ENCODE results near the gene PALM2AKAP2. TPM values are rescaled to one million over a fixed set of nuclear protein-coding genes. Genes with fewer than 3 reads are reported as not detected.
A peak's percentile ranks its signal among the peaks of the same experiment; 100 is the strongest.

Gene PALM2AKAP2
- total and polyA plus RNA-seq, 7 experiments from 2014 or later, result not detected

GRCh38 chr9:109781086-109781485 is 1.1 kb downstream of the PALM2AKAP2 start:
- ChIA-PET POLR2A (no interaction called here), CTCF (no interaction called here)
- Histone ChIP-seq H3K27ac (ENCODE audit: low read depth, low read length) (no peak overlapping the region), H3K4me3 (ENCODE audit: low read length) (no peak overlapping the region), H3K4me1 (ENCODE audit: control insufficient read depth in 2 of 2, insufficient read depth in 2 of 2, low read length in 2 of 2) (no peaks in the 10 kb centered on the region), H3K9me3 (ENCODE audit: control insufficient read depth in 2 of 3, low read length in 3 of 3) (no peaks in the 10 kb centered on the region), H3K27me3 (ENCODE audit: control insufficient read depth in 2 of 2, insufficient read depth in 2 of 2, low read length in 2 of 2) (peaks cover 0 to 2% of the 10 kb centered on the region in 2 donors), H3K36me3 (ENCODE audit: control insufficient read depth in 2 of 3, insufficient read depth in 3 of 3, low read length in 3 of 3) (no peaks in the 10 kb centered on the region)
- Mint-ChIP-seq H3K27me3 (peaks cover 32 to 54% (median 44%) of the 10 kb centered on the region in 5 donors), H3K4me1 (peaks cover 0 to 5% (median 0%) of the 10 kb centered on the region in 7 donors), H3K36me3 (no peaks in the 10 kb centered on the region), H3K9me3 (peaks cover 0 to 6% (median 0%) of the 10 kb centered on the region in 11 donors), H3K27ac (no peak overlapping the region), H3K4me3 (no peak overlapping the region)
- no peak for ATAC-seq
- intact Hi-C loops (cut with micrococcal nuclease), result no loop called here
- DNase-seq, result no peak

GRCh38 chr9:109781541-109782197 is 1.7 kb downstream of the PALM2AKAP2 start:
- CTCF ChIA-PET, result no interaction called here
- peaks cover 0 to 5% (median 0%) of the 10 kb centered on the region in 7 donors for H3K4me1 Mint-ChIP-seq

GRCh38 chr9:109787735-109788134 is 7.7 kb downstream of the PALM2AKAP2 start:
- Histone ChIP-seq H3K27me3 (ENCODE audit: control insufficient read depth in 2 of 2, insufficient read depth in 2 of 2, low read length in 2 of 2) (no peaks in the 10 kb centered on the region), H3K27ac (ENCODE audit: low read depth, low read length) (no peak overlapping the region), H3K4me1 (ENCODE audit: control insufficient read depth in 2 of 2, insufficient read depth in 2 of 2, low read length in 2 of 2) (no peaks in the 10 kb centered on the region), H3K9me3 (ENCODE audit: control insufficient read depth in 2 of 3, low read length in 3 of 3) (no peaks in the 10 kb centered on the region), H3K36me3 (ENCODE audit: control insufficient read depth in 2 of 3, insufficient read depth in 3 of 3, low read length in 3 of 3) (no peaks in the 10 kb centered on the region), H3K4me3 (ENCODE audit: low read length) (no peak overlapping the region)
- no peaks in the 10 kb centered on the region for H3K4me1 Mint-ChIP-seq
- intact Hi-C loops (cut with micrococcal nuclease), result no loop called here
- H3K27ac Mint-ChIP-seq, result no peak overlapping the region
- ChIA-PET CTCF (no interaction called here), POLR2A (no interaction called here)
- no peaks in the 10 kb centered on the region for H3K36me3 Mint-ChIP-seq
- DNase-seq (no peak), ATAC-seq (no peak)
- peaks cover 0 to 6% (median 0%) of the 10 kb centered on the region in 11 donors for H3K9me3 Mint-ChIP-seq
- H3K4me3 Mint-ChIP-seq, result no peak overlapping the region
- H3K27me3 Mint-ChIP-seq, result peaks cover 10 to 40% (median 20%) of the 10 kb centered on the region in 5 donors

More at GRCh38 chr9:109781541-109782197, 1.7 kb downstream of the PALM2AKAP2 start:
- Histone ChIP-seq H3K9me3 (ENCODE audit: control insufficient read depth in 2 of 3, low read length in 3 of 3) (no peaks in the 10 kb centered on the region), H3K4me3 (ENCODE audit: low read length) (no peak overlapping the region), H3K27me3 (ENCODE audit: control insufficient read depth in 2 of 2, insufficient read depth in 2 of 2, low read length in 2 of 2) (peaks cover 0 to 2% of the 10 kb centered on the region in 2 donors), H3K4me1 (ENCODE audit: control insufficient read depth in 2 of 2, insufficient read depth in 2 of 2, low read length in 2 of 2) (no peaks in the 10 kb centered on the region), H3K27ac (ENCODE audit: low read depth, low read length) (no peak overlapping the region), H3K36me3 (ENCODE audit: control insufficient read depth in 2 of 3, insufficient read depth in 3 of 3, low read length in 3 of 3) (no peaks in the 10 kb centered on the region)
- Mint-ChIP-seq H3K4me3 (no peak overlapping the region), H3K27ac (no peak overlapping the region), H3K9me3 (peaks cover 0 to 6% (median 0%) of the 10 kb centered on the region in 11 donors), H3K27me3 (peaks cover 32 to 54% (median 44%) of the 10 kb centered on the region in 5 donors), H3K36me3 (no peaks in the 10 kb centered on the region)
- ATAC-seq (no peak), DNase-seq (no peak)
- intact Hi-C loops (cut with micrococcal nuclease), result no loop called here
- POLR2A ChIA-PET, result no interaction called here

- no peak for DNase-seq
- Mint-ChIP-seq H3K27ac (peak overlapping the region in 1 of 9 donors; percentile 56), H3K9me3 (peaks cover 0 to 3% (median 0%) of the 10 kb centered on the region in 11 donors), H3K36me3 (no peaks in the 10 kb centered on the region), H3K27me3 (peaks cover 3 to 34% (median 13%) of the 10 kb centered on the region in 5 donors), H3K4me1 (no peaks in the 10 kb centered on the region), H3K4me3 (no peak overlapping the region)
- Histone ChIP-seq H3K36me3 (ENCODE audit: control insufficient read depth in 2 of 3, insufficient read depth in 3 of 3, low read length in 3 of 3) (no peaks in the 10 kb centered on the region), H3K4me1 (ENCODE audit: control insufficient read depth in 2 of 2, insufficient read depth in 2 of 2, low read length in 2 of 2) (no peaks in the 10 kb centered on the region), H3K9me3 (ENCODE audit: control insufficient read depth in 2 of 3, low read length in 3 of 3) (no peaks in the 10 kb centered on the region), H3K27me3 (ENCODE audit: control insufficient read depth in 2 of 2, insufficient read depth in 2 of 2, low read length in 2 of 2) (no peaks in the 10 kb centered on the region), H3K27ac (ENCODE audit: low read depth, low read length) (no peak overlapping the region), H3K4me3 (ENCODE audit: low read length) (no peak overlapping the region)
- no peak for ATAC-seq
- intact Hi-C loops (cut with micrococcal nuclease), result no loop called here
- CTCF ChIA-PET, result no interaction called here
- POLR2A ChIA-PET, result no interaction called here
Measured at GRCh38 chr9:109789556-109789955, 9.6 kb downstream of the PALM2AKAP2 start.

- Mint-ChIP-seq H3K9me3 (peaks cover 0 to 2% (median 0%) of the 10 kb centered on the region in 11 donors), H3K4me3 (no peak overlapping the region), H3K4me1 (no peaks in the 10 kb centered on the region), H3K36me3 (no peaks in the 10 kb centered on the region), H3K27ac (no peak overlapping the region), H3K27me3 (peaks cover 3 to 34% (median 13%) of the 10 kb centered on the region in 5 donors)
- no peak for DNase-seq
- Histone ChIP-seq H3K27ac (ENCODE audit: low read depth, low read length) (no peak overlapping the region), H3K36me3 (ENCODE audit: control insufficient read depth in 2 of 3, insufficient read depth in 3 of 3, low read length in 3 of 3) (no peaks in the 10 kb centered on the region), H3K9me3 (ENCODE audit: control insufficient read depth in 2 of 3, low read length in 3 of 3) (no peaks in the 10 kb centered on the region), H3K4me3 (ENCODE audit: low read length) (no peak overlapping the region), H3K4me1 (ENCODE audit: control insufficient read depth in 2 of 2, insufficient read depth in 2 of 2, low read length in 2 of 2) (no peaks in the 10 kb centered on the region), H3K27me3 (ENCODE audit: control insufficient read depth in 2 of 2, insufficient read depth in 2 of 2, low read length in 2 of 2) (no peaks in the 10 kb centered on the region)
- CTCF ChIA-PET, result no interaction called here
- ATAC-seq, result no peak
- intact Hi-C loops (cut with micrococcal nuclease), result no loop called here
- POLR2A ChIA-PET, result no interaction called here
Measured at GRCh38 chr9:109789971-109790370, 10.0 kb downstream of the PALM2AKAP2 start.

- no peak overlapping the region for H3K27ac Mint-ChIP-seq
- H3K36me3 Mint-ChIP-seq, result no peaks in the 10 kb centered on the region
- no peaks in the 10 kb centered on the region for H3K4me1 Mint-ChIP-seq
- Histone ChIP-seq H3K4me1 (ENCODE audit: control insufficient read depth in 2 of 2, insufficient read depth in 2 of 2, low read length in 2 of 2) (no peaks in the 10 kb centered on the region), H3K9me3 (ENCODE audit: control insufficient read depth in 2 of 3, low read length in 3 of 3) (no peaks in the 10 kb centered on the region), H3K27me3 (ENCODE audit: control insufficient read depth in 2 of 2, insufficient read depth in 2 of 2, low read length in 2 of 2) (no peaks in the 10 kb centered on the region), H3K36me3 (ENCODE audit: control insufficient read depth in 2 of 3, insufficient read depth in 3 of 3, low read length in 3 of 3) (no peaks in the 10 kb centered on the region), H3K27ac (ENCODE audit: low read depth, low read length) (no peak overlapping the region), H3K4me3 (ENCODE audit: low read length) (no peak overlapping the region)
- no peak for DNase-seq
- no peak overlapping the region for H3K4me3 Mint-ChIP-seq
- peaks cover 3 to 34% (median 4%) of the 10 kb centered on the region in 5 donors for H3K27me3 Mint-ChIP-seq
- ChIA-PET CTCF (no interaction called here), POLR2A (no interaction called here)
- ATAC-seq, result no peak
- intact Hi-C loops (cut with micrococcal nuclease), result no loop called here
- H3K9me3 Mint-ChIP-seq, result peaks cover 0 to 2% (median 0%) of the 10 kb centered on the region in 11 donors
Measured at GRCh38 chr9:109791003-109791677, 11.1 kb downstream of the PALM2AKAP2 start.

GRCh38 chr9:109791747-109792146 is 11.7 kb downstream of the PALM2AKAP2 start:
- ATAC-seq (no peak), DNase-seq (no peak)
- H3K9me3 ChIP-seq (ENCODE audit: control insufficient read depth in 2 of 3, low read length in 3 of 3), result no peaks in the 10 kb centered on the region
- intact Hi-C loops (cut with micrococcal nuclease), result no loop called here
- no peaks in the 10 kb centered on the region for H3K4me1 Mint-ChIP-seq
- ChIA-PET POLR2A (no interaction called here), CTCF (no interaction called here)
- no peaks in the 10 kb centered on the region for H3K27me3 ChIP-seq (ENCODE audit: control insufficient read depth in 2 of 2, insufficient read depth in 2 of 2, low read length in 2 of 2)
- no peak overlapping the region for H3K4me3 ChIP-seq (ENCODE audit: low read length)
- no peak overlapping the region for H3K27ac ChIP-seq (ENCODE audit: low read depth, low read length)
- no peaks in the 10 kb centered on the region for H3K36me3 ChIP-seq (ENCODE audit: control insufficient read depth in 2 of 3, insufficient read depth in 3 of 3, low read length in 3 of 3)
- peaks cover 3 to 34% (median 4%) of the 10 kb centered on the region in 5 donors for H3K27me3 Mint-ChIP-seq
- peaks cover 0 to 2% (median 0%) of the 10 kb centered on the region in 11 donors for H3K9me3 Mint-ChIP-seq
- H3K27ac Mint-ChIP-seq, result no peak overlapping the region
- H3K4me1 ChIP-seq (ENCODE audit: control insufficient read depth in 2 of 2, insufficient read depth in 2 of 2, low read length in 2 of 2), result no peaks in the 10 kb centered on the region
- H3K36me3 Mint-ChIP-seq, result no peaks in the 10 kb centered on the region
- no peak overlapping the region for H3K4me3 Mint-ChIP-seq

Measured in naive thymus-derived CD4-positive, alpha-beta T cell (primary cell).